IMR-90 (cell line): Measurements from ENCODE around the gene MAML2.

ENCODE experiments used
- CEBPB ChIP-seq: IDR thresholded peaks from 2 replicates; pipeline ENCODE4 v1.6.1; 2012; ENCODE audit warnings: low read depth, low read length, improper control_type of control experiment
- CTCF ChIP-seq: conservative IDR thresholded peaks from 2 replicates; pipeline ENCODE4 v1.5.1; 2012; ENCODE audit warnings: mild to moderate bottlenecking, low read depth, low read length, improper control_type of control experiment
- FOS ChIP-seq: fragments of 150-350 bp; IDR thresholded peaks from 2 replicates; pipeline ENCODE4 v1.6.1; 2016; ENCODE audit warnings: low read depth, low read length
- MAZ ChIP-seq: IDR thresholded peaks from 2 replicates; pipeline ENCODE4 v1.6.1; 2012; ENCODE audit warnings: low read depth, mild to moderate bottlenecking, low read length, improper control_type of control experiment, moderate library complexity, borderline replicate concordance
- POLR2A ChIP-seq: IDR thresholded peaks from 2 replicates; pipeline ENCODE4 v1.6.1; 2012; ENCODE audit warnings: mild to moderate bottlenecking, low read depth, low read length
- RAD21 ChIP-seq: IDR thresholded peaks from 2 replicates; pipeline ENCODE4 v1.6.1; 2012; ENCODE audit warnings: low read length, improper control_type of control experiment
- RFX5 ChIP-seq: IDR thresholded peaks from 2 replicates; pipeline ENCODE4 v1.8.0; 2012; ENCODE audit warnings: low read depth, mild to moderate bottlenecking, low read length, moderate library complexity
- SMC3 ChIP-seq: fragments of 150-350 bp; IDR thresholded peaks from 2 replicates; pipeline ENCODE4 v1.6.1; 2016; ENCODE audit warnings: low read depth, mild to moderate bottlenecking, antibody characterized with exemption, low read length, moderate library complexity

GRCh38 chr11:96104496-96104895, 238.5 kb downstream of the MAML2 start:
- TF ChIP-seq CTCF = no peak
- no peak for TF ChIP-seq MAZ
- no peak for TF ChIP-seq RAD21
- TF ChIP-seq POLR2A = no peak
- TF ChIP-seq RFX5 = no peak
- no peak for TF ChIP-seq FOS
- TF ChIP-seq SMC3 = no peak
- no peak for TF ChIP-seq CEBPB
